GM18868 (cell line): ENCODE data around the gene VSTM4.
A peak's percentile ranks its signal among the peaks of the same experiment; 100 is the strongest.

Experiments
- ATAC-seq: cut with Tn5 transposase; IDR thresholded peaks from one replicate; pipeline ENCODE4 v1.9.1; 2021; ENCODE audit warnings: mild to moderate bottlenecking, moderate library complexity; ENCODE audit not compliant: unreplicated experiment

Gene VSTM4

DNA sequence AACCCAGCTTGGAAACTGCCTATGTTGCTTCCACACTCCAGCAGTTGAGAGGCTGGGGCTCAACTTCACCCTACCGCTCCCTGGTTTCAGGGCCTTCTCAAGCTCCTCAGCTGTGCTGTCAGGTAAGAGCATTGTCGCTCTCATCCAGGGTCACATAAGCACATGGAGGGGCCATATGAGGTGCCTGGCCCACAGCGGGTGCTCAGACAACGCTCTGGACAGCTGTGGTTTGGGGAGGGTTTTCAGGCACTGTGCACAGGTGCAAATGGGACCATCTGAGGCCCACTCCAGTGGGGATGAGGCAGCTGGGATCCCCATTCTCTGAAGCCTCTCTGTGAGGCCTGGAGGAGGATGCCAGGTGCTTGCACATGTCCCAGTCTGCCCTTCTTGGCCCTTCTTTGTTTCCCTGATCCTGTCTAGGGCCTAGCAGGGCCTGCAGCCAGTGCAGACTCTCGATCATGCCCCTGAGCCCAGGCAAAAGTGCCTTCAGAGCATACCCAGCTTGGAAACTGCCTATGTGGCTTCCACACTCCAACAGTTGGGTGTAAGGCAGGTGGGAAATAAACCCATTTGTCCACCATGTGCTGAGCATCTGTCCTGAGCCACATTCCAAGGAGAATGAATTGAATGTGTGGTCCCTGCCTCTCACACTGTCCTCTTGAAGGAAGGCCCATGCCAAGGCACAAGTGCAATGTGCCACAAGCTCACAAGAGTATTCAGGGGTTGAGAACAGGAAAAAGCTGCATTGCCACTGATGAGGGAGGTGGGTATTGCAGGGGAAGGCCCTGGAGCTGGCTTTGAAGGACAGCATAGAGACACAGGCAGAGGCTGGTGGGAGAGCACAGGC, 40.3 kb downstream of the VSTM4 start:
- no peak for ATAC-seq

- no peak for ATAC-seq
These were observed 43.0 kb downstream of the VSTM4 start for GRCh38 chr10:49072166-49072885.

GRCh38 chr10:49071160-49071761, 44.1 kb downstream of the VSTM4 start:
- no peak for ATAC-seq

DNA sequence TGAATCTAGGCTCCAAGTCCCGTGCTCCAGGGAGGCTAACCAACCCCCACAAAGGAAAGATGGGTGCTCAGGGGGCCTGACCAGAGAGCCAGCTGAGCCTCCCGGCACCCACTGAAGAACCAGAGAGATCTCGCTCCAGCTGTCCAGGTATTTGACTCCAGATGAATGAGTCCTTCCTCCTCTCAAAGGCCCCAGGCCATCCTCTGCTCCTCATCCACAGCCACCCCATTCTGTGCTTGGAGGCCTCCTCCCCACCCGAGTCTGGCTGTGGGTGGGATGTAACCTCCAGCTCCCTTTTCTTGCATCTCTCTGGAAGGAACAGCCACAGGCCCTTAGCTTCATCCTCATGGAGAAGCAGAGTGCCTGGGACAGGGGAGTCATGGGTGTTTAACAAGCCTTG, 44.6 kb downstream of the VSTM4 start:
- ATAC-seq = no peak

GRCh38 chr10:49068672-49069217, 46.6 kb downstream of the VSTM4 start:
- ATAC-seq = no peak

GRCh38 chr10:49068209-49068608, 47.1 kb downstream of the VSTM4 start:
- no peak for ATAC-seq

- ATAC-seq = no peak
These were observed 48.2 kb downstream of the VSTM4 start for GRCh38 chr10:49066944-49067730.

DNA sequence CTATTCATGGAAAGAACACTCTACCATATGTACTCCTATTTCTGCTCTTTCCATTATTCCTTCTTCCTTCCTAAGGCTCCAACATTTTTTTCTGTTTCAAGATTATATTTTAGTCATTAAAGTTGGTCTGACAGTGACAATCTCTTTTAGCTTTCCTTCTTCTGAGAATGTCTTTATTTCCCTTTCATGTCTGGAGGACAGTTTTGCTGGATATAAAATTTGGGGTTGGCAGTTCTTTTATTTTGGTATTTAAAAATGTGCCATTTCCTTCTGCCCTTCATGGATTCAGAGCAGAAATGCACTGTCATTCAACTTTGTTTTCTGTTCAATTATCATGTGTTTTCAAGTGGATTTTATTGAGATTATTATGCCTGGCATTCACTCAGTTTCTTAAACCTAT, 53.1 kb downstream of the VSTM4 start:
- no peak for ATAC-seq

GRCh38 chr10:49061667-49062066, 53.7 kb downstream of the VSTM4 start:
- ATAC-seq = no peak

DNA sequence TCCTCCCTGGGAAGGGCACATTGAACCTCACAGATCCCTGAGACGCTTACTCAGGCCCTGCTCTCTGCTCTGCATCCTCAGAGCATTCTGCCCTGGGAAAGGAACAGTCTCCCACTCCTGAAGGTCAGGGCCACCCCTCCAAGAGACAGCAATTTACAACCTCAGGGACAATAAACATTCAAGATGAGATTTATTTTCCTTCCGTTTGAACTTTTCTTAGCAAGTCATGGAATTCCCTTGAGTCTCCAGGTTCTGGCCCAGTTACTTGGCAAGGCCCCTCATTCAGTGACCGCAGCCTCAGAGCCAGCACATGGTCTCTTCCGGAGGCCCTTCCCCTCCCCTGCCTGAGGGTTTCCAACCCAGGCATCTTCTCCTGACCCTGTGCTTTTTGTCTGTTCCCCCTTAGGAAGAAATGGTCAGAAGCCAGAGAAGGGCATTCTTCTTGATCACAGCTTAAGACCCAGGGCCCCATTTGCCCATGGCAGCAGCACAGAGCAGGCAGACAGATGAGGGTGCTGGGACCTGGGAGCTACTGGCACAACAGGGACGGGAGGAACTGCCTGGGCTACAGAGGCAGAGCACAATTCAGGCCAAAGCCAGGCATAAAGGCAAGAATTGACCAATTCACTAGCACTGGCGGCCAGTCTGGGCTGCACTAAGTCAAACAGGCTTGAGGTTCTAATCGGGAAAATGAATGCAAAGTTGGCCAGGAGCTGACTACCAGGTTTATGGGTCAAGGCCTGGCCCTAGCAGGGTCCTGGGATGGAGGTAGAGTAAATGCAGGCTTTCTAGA, 56.7 kb downstream of the VSTM4 start:
- no peak for ATAC-seq

DNA sequence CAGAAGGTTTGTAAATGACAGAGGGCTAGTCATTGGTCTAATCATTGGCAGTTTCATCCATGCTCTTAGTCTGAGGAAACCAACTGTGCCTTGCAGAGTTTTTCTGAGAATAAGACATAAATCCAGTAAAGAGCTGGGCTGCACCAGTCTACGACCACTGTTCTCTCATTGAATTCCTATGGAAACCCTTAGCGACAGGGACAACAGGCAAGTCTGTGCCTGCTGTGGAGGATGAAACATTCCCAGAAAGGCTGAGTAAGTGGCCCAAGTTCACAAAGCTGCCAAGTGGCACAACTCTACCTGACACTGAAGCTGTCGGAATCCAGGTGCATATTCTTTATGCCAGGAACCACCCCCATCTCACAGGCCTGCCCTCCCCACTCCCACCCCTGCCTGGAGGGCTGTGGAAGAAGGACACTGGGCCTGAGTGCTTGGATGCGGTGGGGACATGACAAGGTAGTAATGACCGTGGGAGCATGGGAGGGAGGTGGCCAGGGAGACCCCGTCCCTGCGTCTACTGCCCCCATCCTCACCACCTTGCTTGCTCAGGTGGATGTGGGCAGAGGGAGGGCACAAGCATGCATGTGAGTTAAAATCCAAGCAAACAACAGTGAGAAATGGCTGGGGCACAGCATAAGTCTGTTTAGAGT, 58.0 kb downstream of the VSTM4 start:
- no peak for ATAC-seq

DNA sequence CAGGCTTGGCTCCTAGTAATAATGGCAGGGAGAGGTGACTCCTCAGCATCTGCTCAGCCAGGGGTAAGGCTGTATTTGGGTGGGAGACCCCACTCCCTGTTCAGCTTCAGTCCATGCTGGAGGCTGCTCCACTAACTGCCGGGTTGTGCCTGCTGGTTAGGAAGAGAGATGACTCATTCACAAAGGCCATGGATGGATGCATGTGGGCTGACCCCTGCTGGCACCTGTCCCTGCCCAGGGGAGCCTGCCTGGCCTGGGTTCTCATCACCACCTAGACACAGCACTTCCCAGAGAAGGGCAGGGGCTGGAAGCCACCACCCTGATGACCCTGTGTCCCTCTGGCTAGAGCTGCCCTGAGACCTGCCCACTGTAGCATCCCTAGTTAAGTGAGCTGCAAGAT, 59.0 kb downstream of the VSTM4 start:
- no peak for ATAC-seq

DNA sequence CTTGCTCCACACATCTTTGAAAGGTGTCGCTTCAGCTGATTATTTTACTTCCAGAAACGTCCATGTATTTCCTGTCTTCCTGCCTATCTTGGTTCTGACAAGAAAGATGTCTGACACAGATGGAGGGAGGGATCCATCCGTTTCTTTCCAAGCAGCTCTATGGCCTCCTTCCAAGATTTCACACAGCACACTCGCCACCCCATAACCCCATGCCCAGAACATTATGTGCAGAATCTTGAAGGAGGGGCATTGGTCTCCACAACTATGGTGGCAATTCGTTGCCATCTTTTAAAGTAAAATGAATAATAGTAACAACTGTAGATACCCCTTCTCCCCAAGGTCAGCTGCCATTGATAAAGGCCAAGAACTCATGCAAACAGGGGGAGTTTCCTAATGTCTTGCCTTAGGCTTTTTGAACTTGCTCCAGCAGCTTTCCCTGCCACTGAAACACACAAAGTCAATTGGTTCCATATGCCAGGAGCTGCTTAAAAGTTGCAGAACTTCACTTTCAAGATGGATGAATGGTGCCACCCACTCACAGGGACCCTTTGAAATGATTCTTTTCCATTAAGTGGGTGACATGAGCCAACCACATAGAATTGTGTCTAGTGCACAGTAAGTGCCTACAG, 60.0 kb downstream of the VSTM4 start:
- no peak for ATAC-seq

- ATAC-seq = no peak
These were observed 60.6 kb downstream of the VSTM4 start for GRCh38 chr10:49054753-49055152.

GRCh38 chr10:49053998-49054692, 61.2 kb downstream of the VSTM4 start:
- no peak for ATAC-seq

DNA sequence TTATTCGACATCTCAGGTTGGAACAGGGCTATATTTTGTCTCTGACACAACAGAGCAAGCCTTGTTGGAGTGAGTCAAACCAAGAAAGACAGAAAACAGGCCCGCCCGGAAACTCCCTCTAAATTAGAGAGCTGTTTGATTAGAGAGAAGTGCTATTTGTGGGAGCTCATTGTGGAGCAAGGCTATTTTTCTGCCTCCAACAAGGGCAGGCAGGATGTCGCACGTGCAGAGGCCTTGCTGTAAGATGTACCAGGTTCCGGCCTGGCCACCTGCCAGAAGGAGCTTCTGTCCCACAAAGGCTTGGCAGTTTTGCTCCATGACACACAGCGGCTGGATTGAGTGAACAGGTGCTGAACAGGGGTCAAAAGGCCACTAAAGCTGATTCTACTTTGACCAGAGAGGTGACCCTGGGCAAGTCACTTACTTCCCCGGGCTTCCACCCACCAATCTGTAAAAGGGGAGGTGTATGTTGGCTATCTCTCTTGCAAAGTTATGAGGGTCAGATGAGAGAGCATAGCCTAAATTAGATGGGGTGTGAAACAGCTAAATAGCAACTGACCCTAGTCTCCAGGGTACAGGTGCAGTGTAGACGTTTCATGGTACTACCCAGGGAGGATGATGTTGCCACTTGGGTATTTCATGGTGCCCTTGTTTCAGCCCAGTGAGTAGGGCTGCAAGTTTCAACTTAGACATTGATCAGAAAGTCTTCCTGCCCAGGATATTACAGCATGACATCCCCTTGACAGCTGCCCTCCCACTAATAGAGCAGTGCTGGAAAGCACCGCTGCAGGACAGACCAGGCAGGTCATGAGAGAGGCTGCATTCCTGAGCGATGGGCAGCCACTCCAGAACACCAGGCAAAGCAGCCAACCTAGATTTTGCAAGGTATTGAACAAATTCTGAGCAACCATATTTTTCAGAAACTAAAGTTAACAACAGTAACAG, 62.0 kb downstream of the VSTM4 start:
- peak; percentile 84 for ATAC-seq

DNA sequence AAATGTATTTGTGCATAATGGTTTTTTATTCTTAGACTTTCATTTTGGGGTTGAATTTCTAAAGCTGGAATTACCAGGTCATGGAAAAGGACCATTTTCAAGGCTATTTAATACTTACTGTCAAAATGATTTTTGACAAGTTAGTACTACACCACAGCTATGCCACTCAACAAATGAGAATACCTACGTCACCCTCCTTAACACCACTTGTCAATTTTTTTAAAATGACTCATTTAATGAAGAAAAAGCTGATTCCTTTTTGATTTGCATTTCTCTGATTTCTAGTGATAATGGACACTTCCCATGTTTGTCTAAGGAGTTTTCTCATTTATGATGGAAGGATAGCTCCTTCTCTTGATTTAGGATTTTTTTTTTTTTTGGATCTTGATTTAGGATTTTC, 63.3 kb downstream of the VSTM4 start:
- no peak for ATAC-seq
